Bronchial epithelial cell (primary cell): Measurements from ENCODE around the gene ADAM10. TPM values are rescaled to one million over a fixed set of nuclear protein-coding genes. Genes with fewer than 3 reads are reported as not detected.

Experiments used
- DNase-seq: peaks from one replicate; pipeline ENCODE4 v3.0.0-alpha.2; 2010; ENCODE audit warnings: low read depth
- FAIRE-seq: peaks from 2 replicates; lab custom pipeline; 2011; peaks lifted over from hg19 to GRCh38; lab: Jason Lieb, UNC
- H3K27me3 ChIP-seq: 2 replicates; pipeline ENCODE4 v1.5.1; 2011; ENCODE audit warnings: low read length; ENCODE audit not compliant: control insufficient read depth, insufficient read depth
- H3K36me3 ChIP-seq: 2 replicates; pipeline ENCODE4 v1.5.1; 2011; ENCODE audit warnings: low read length; ENCODE audit not compliant: control insufficient read depth, insufficient read depth
- H3K4me3 ChIP-seq: 2 replicates; pipeline ENCODE4 v1.5.1; 2011; ENCODE audit warnings: mild to moderate bottlenecking, low read depth, low read length, control low read depth
- total RNA-seq: library from RNA; depleted of rRNA; stranded (reverse); fragments of >200 nt; gene quantifications from 2 replicates; pipeline ENCODE4 v1.2.1, GENCODE V29; 2014
- TF ChIP-seq, protein P1 (sequence below): IDR thresholded peaks from 2 replicates; pipeline ENCODE4 v1.5.1; 2011; ENCODE audit warnings: mild to moderate bottlenecking, moderate library complexity, low read length, control low read depth, inconsistent platforms; ENCODE audit not compliant: insufficient read depth, severe bottlenecking

The ADAM10 gene
- total RNA-seq, 1 donor from 2014 or later = 112 TPM

- TF ChIP-seq, protein P1, sequence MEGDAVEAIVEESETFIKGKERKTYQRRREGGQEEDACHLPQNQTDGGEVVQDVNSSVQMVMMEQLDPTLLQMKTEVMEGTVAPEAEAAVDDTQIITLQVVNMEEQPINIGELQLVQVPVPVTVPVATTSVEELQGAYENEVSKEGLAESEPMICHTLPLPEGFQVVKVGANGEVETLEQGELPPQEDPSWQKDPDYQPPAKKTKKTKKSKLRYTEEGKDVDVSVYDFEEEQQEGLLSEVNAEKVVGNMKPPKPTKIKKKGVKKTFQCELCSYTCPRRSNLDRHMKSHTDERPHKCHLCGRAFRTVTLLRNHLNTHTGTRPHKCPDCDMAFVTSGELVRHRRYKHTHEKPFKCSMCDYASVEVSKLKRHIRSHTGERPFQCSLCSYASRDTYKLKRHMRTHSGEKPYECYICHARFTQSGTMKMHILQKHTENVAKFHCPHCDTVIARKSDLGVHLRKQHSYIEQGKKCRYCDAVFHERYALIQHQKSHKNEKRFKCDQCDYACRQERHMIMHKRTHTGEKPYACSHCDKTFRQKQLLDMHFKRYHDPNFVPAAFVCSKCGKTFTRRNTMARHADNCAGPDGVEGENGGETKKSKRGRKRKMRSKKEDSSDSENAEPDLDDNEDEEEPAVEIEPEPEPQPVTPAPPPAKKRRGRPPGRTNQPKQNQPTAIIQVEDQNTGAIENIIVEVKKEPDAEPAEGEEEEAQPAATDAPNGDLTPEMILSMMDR = no peak
- no peaks in the 10 kb centered on the region for H3K27me3 ChIP-seq
- H3K36me3 ChIP-seq = no peaks in the 10 kb centered on the region
- DNase-seq = no peak
- no peak overlapping the region for H3K4me3 ChIP-seq
- FAIRE-seq = no peak
Measured at GRCh38 chr15:58611731-58612676, 137.5 kb downstream of the ADAM10 start.

DNA sequence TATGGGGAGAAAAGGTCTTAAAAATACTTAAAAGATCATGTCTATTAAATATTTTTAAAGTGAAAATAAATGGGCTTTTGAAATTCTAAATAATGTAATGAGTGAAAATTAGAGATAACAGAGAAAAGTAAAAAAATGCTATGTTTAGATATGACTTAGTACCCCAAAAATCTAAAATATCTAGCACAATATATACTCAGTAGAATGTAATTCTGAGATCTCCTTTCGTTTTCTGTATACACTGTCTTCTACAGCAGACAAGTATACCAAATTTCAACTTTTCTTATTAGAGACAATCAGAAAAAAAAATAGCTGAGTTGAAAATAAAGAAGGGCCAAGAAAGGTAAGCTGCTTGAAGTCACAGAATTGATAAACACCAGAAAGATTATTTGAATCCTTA is 140.8 kb downstream of the ADAM10 start:
- no peak overlapping the region for H3K4me3 ChIP-seq
- TF ChIP-seq, protein P1 = no peak
- H3K27me3 ChIP-seq = no peaks in the 10 kb centered on the region
- FAIRE-seq (no peak), DNase-seq (no peak)
- H3K36me3 ChIP-seq = no peaks in the 10 kb centered on the region

DNA sequence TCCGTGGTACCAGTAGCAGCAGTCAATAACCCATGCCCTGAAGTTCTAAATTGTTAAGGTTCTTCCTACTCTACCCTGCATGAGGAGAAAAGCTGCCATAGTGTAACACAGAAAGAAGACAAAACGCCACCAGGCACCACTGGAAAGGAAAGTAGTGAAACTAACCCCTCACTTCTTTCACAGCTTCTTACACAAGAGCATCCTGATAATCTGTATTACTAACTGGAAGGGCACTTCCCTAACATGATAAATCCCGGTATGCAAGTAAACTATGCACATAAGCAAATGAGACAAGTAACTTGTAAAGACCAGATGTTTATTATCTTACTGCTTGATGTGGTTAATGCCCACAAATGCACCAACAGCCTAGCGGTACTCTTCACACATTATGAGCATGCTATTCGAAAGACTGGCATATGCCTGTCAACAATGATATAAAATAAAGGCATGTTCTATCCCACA is 141.3 kb downstream of the ADAM10 start:
- H3K36me3 ChIP-seq = no peaks in the 10 kb centered on the region

DNA sequence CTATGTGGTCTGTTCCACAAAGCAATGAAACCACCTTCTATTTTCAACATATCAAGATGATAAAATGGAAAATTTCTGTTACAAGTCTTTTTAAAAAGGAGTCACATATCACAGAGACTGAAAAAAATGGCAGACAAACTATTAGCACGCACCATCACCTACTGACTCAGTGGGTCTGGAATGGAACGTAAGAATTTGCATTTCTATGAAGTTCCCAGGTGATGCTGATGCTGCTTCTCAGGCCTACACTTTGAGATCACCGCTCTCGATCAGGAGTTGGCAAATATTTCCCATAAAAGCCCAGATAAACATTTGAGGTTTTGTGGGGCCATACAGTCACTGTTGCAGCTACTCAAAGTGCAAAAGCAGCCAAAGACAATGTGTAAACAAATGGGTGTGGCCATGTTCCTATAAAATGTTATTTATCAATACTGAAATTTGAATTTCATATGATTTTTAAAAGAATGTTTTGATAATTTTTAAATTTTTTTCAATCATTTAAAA is 142.9 kb downstream of the ADAM10 start:
- Histone ChIP-seq H3K27me3 (no peaks in the 10 kb centered on the region), H3K4me3 (no peak overlapping the region), H3K36me3 (peaks cover 2% of the 10 kb centered on the region)
- no peak for DNase-seq
- FAIRE-seq = no peak
- TF ChIP-seq, protein P1 = no peak

More for the DNA sequence above, 141.3 kb downstream of the ADAM10 start:
- FAIRE-seq (no peak), DNase-seq (no peak)
- Histone ChIP-seq H3K27me3 (no peaks in the 10 kb centered on the region), H3K4me3 (no peak overlapping the region)
- TF ChIP-seq, protein P1 = no peak

DNA sequence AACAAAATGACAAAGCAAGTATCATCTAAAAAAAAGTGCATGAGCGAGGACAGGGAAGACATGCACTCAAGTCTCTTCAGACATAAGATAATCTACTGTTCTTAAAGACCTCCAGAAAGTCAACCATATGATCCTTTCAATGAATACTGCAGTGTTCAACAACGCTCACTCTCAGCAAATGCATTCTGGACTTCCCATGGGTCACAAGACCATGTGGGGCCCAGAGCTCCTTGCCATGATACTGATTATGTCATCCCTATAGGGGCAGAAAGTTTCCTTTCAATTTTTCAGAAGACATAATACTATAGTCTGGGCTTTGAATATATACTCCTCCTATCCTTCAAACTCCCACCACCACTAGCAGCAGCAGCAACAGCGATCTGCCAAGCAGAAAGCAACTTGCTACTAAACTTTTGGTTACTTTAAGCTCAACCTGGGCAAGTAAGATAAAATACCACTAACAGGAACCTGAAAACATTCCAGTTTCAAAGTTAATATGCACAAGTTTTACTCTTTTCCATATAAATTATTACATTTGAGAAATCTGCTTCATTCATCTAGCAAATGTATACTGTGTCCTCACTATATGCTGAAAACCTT is 143.5 kb downstream of the ADAM10 start:
- DNase-seq = no peak

More for the DNA sequence above, 143.5 kb downstream of the ADAM10 start:
- no peak overlapping the region for H3K4me3 ChIP-seq
- FAIRE-seq = no peak
- peaks cover 2% of the 10 kb centered on the region for H3K36me3 ChIP-seq
- TF ChIP-seq, protein P1 = no peak
- no peaks in the 10 kb centered on the region for H3K27me3 ChIP-seq
